Activated naive CD8-positive, alpha-beta T cell treated with anti-CD3 and anti-CD28 coated beads, Interleukin-2, amount 10 ng/mL, durations not matched to agents 7 days and 5 days (primary cell): ENCODE results near the gene MRPL1. TPM values are rescaled to one million over a fixed set of nuclear protein-coding genes. Genes with fewer than 3 reads are reported as not detected.

Source experiments
- ATAC-seq: fragments of 150-1000 bp; cut with Tn5 transposase; one replicate; pipeline ENCODE4 v1.10.0; 2021; ENCODE audit warnings: low read depth, moderate library complexity
- POLR2A ChIA-PET: fragments of 350-600 bp; sonication (Branson Sonifier 250); formaldehyde crosslinking; loops from one replicate; lab custom pipeline; 2021; ENCODE audit warnings: antibody characterized with exemption; lab: Charles Lee
- DNase-seq: peaks from one replicate; pipeline ENCODE4 v3.0.0; 2021
- H3K27ac Mint-ChIP-seq: one replicate; pipeline ENCODE4 v1.8.0; 2022; ENCODE audit warnings: mild to moderate bottlenecking, mixed read lengths
- H3K27me3 Mint-ChIP-seq: one replicate; pipeline ENCODE4 v1.8.0; 2022; ENCODE audit warnings: mild to moderate bottlenecking, moderate library complexity, mixed read lengths
- H3K36me3 Mint-ChIP-seq: one replicate; pipeline ENCODE4 v1.8.0; 2021; ENCODE audit warnings: mild to moderate bottlenecking, mixed read lengths
- H3K4me1 Mint-ChIP-seq: one replicate; pipeline ENCODE4 v1.8.0; 2021; ENCODE audit warnings: mixed read lengths
- H3K4me3 Mint-ChIP-seq: one replicate; pipeline ENCODE4 v1.8.0; 2022; ENCODE audit warnings: mild to moderate bottlenecking, moderate library complexity, mixed read lengths
- H3K9me3 Mint-ChIP-seq: one replicate; pipeline ENCODE4 v1.8.0; 2021; ENCODE audit warnings: mixed read lengths
- total RNA-seq, 2 experiments: library from RNA; stranded (reverse); gene quantifications; one replicate each; pipeline ENCODE4 v1.2.3, GENCODE V29; 2021

MRPL1 gene
- total RNA-seq, result 10 to 100 TPM; 21.4 to 29.6 TPM

- H3K27ac Mint-ChIP-seq, result peak within 1 kb of the TSS; percentile 97
- ATAC-seq, result peak; percentile 84
- H3K4me3 Mint-ChIP-seq, result peak within 1 kb of the TSS; percentile 98
- H3K4me1 Mint-ChIP-seq, result peaks cover 34% of the 10 kb centered on the region
- DNase-seq, result peak; percentile 81
- H3K27me3 Mint-ChIP-seq, result no peaks in the 10 kb centered on the region
- H3K36me3 Mint-ChIP-seq, result peaks cover 13% of the 10 kb centered on the region
- POLR2A ChIA-PET, result interaction anchor here (0.5 to 9.9 kb wide), 23 partner anchors 9 to 914 kb away, joined by 3 to 330 read pairs (median 3); partner anchors contain the start of genes BMP2K, CNOT6L and FRAS1
- H3K9me3 Mint-ChIP-seq, result no peaks in the 10 kb centered on the region
Observed at GRCh38 chr4:77862478-77863216, at the start of gene MRPL1. TSS of gene MRPL1 (plus strand) at chr4:77862830. CDS start at chr4:77862849, 19 bp downstream.

GRCh38 chr4:77815636-77816035 is 47.0 kb upstream of the MRPL1 start:
- peaks cover 52% of the 10 kb centered on the region for H3K4me1 Mint-ChIP-seq
- peak overlapping the region; percentile 9 for H3K4me3 Mint-ChIP-seq
- POLR2A ChIA-PET, result no interaction called here
- DNase-seq (no peak), ATAC-seq (no peak)
- H3K27me3 Mint-ChIP-seq, result no peaks in the 10 kb centered on the region
- H3K27ac Mint-ChIP-seq, result peak overlapping the region; percentile 11
- H3K9me3 Mint-ChIP-seq, result no peaks in the 10 kb centered on the region
- H3K36me3 Mint-ChIP-seq, result peaks cover 44% of the 10 kb centered on the region

GRCh38 chr4:77816546-77816945 is 46.1 kb upstream of the MRPL1 start:
- no peaks in the 10 kb centered on the region for H3K9me3 Mint-ChIP-seq
- DNase-seq, result no peak
- POLR2A ChIA-PET, result interaction anchor here (0.6 to 6.4 kb wide), 4 partner anchors 10 to 46 kb away, joined by 3 to 135 read pairs (median 4); partner anchors contain the start of gene MRPL1
- peaks cover 35% of the 10 kb centered on the region for H3K36me3 Mint-ChIP-seq
- H3K4me1 Mint-ChIP-seq, result peaks cover 50% of the 10 kb centered on the region
- no peaks in the 10 kb centered on the region for H3K27me3 Mint-ChIP-seq
- peak overlapping the region; percentile 42 for H3K27ac Mint-ChIP-seq
- H3K4me3 Mint-ChIP-seq, result peak overlapping the region; percentile 75
- ATAC-seq, result no peak

GRCh38 chr4:77817304-77818072 is 45.1 kb upstream of the MRPL1 start:
- Mint-ChIP-seq H3K9me3 (no peaks in the 10 kb centered on the region), H3K4me3 (peak overlapping the region; percentile 99), H3K36me3 (peaks cover 29% of the 10 kb centered on the region), H3K27ac (peak overlapping the region; percentile 96), H3K4me1 (peaks cover 54% of the 10 kb centered on the region), H3K27me3 (no peaks in the 10 kb centered on the region)
- POLR2A ChIA-PET, result interaction anchor here (0.6 to 7.1 kb wide), 11 partner anchors 8 to 334 kb away, joined by 3 to 330 read pairs (median 6); partner anchors contain the start of gene MRPL1
- ATAC-seq (no peak), DNase-seq (no peak)

- Mint-ChIP-seq H3K4me3 (peak overlapping the region; percentile 99), H3K36me3 (peaks cover 25% of the 10 kb centered on the region), H3K27me3 (no peaks in the 10 kb centered on the region), H3K4me1 (peaks cover 55% of the 10 kb centered on the region), H3K27ac (peak overlapping the region; percentile 96), H3K9me3 (no peaks in the 10 kb centered on the region)
- ATAC-seq, result peak; percentile 14
- peak; percentile 48 for DNase-seq
- POLR2A ChIA-PET, result interaction anchor here (0.6 to 7.1 kb wide), 11 partner anchors 8 to 335 kb away, joined by 3 to 330 read pairs (median 6); partner anchors contain the start of gene MRPL1
Observed at GRCh38 chr4:77818073-77818601, 44.5 kb upstream of the MRPL1 start.

- DNase-seq, result peak; percentile 74
- H3K4me1 Mint-ChIP-seq, result peaks cover 51% of the 10 kb centered on the region
- no peaks in the 10 kb centered on the region for H3K9me3 Mint-ChIP-seq
- peaks cover 22% of the 10 kb centered on the region for H3K36me3 Mint-ChIP-seq
- POLR2A ChIA-PET, result interaction anchor here (0.6 to 7.1 kb wide), 7 partner anchors 8 to 85 kb away, joined by 3 to 330 read pairs (median 9); partner anchors contain the start of gene MRPL1
- H3K4me3 Mint-ChIP-seq, result peak within 1 kb of the TSS; percentile 100
- peak; percentile 32 for ATAC-seq
- H3K27ac Mint-ChIP-seq, result peak within 1 kb of the TSS; percentile 100
- no peaks in the 10 kb centered on the region for H3K27me3 Mint-ChIP-seq
Observed at GRCh38 chr4:77818602-77819403, 43.8 kb upstream of the MRPL1 start, which contains the start of gene CNOT6L. TSS of gene CNOT6L (minus strand) at chr4:77819368. CDS start at chr4:77819308, 60 bp downstream.

GRCh38 chr4:77819404-77819842 is 43.2 kb upstream of the MRPL1 start:
- Mint-ChIP-seq H3K4me1 (peaks cover 47% of the 10 kb centered on the region), H3K27me3 (no peaks in the 10 kb centered on the region), H3K36me3 (peaks cover 19% of the 10 kb centered on the region), H3K27ac (peak overlapping the region; percentile 100), H3K9me3 (no peaks in the 10 kb centered on the region), H3K4me3 (peak overlapping the region; percentile 100)
- ATAC-seq (peak; percentile 5), DNase-seq (peak; percentile 84)
- POLR2A ChIA-PET, result interaction anchor here (0.7 to 7.1 kb wide), 17 partner anchors 10 to 1120 kb away, joined by 3 to 330 read pairs (median 5); partner anchors contain the start of genes MRPL1 and PAQR3

- Mint-ChIP-seq H3K27me3 (no peaks in the 10 kb centered on the region), H3K27ac (peak overlapping the region; percentile 90), H3K9me3 (no peaks in the 10 kb centered on the region), H3K36me3 (peaks cover 21% of the 10 kb centered on the region), H3K4me1 (peaks cover 41% of the 10 kb centered on the region), H3K4me3 (peak overlapping the region; percentile 91)
- peak; percentile 98 for DNase-seq
- ATAC-seq, result peak; percentile 76
- POLR2A ChIA-PET, result interaction anchor here (0.5 to 7.1 kb wide), 23 partner anchors 10 to 1119 kb away, joined by 3 to 330 read pairs (median 3); partner anchors contain the start of genes MRPL1 and PAQR3
Observed at GRCh38 chr4:77819843-77820648, 42.6 kb upstream of the MRPL1 start.

GRCh38 chr4:77820649-77821561 is 41.7 kb upstream of the MRPL1 start:
- POLR2A ChIA-PET, result interaction anchor here (0.5 to 7.1 kb wide), 21 partner anchors 11 to 1118 kb away, joined by 3 to 330 read pairs (median 3); partner anchors contain the start of genes MRPL1 and PAQR3
- Mint-ChIP-seq H3K27ac (peak overlapping the region; percentile 90), H3K4me3 (peak overlapping the region; percentile 91), H3K36me3 (peaks cover 17% of the 10 kb centered on the region), H3K27me3 (no peaks in the 10 kb centered on the region), H3K9me3 (no peaks in the 10 kb centered on the region), H3K4me1 (peaks cover 36% of the 10 kb centered on the region)
- DNase-seq, result no peak
- ATAC-seq, result no peak

- POLR2A ChIA-PET, result interaction anchor here (1.0 to 7.1 kb wide), 3 partner anchors 24 to 38 kb away, joined by 3 to 330 read pairs (median 135); partner anchors contain the start of gene MRPL1
- ATAC-seq, result peak; percentile 1
- H3K4me1 Mint-ChIP-seq, result peaks cover 34% of the 10 kb centered on the region
Observed at GRCh38 chr4:77821775-77822174, 40.9 kb upstream of the MRPL1 start.

More at GRCh38 chr4:77821775-77822174, 40.9 kb upstream of the MRPL1 start:
- Mint-ChIP-seq H3K27me3 (no peaks in the 10 kb centered on the region), H3K36me3 (peaks cover 15% of the 10 kb centered on the region), H3K9me3 (no peaks in the 10 kb centered on the region), H3K27ac (peak overlapping the region; percentile 90), H3K4me3 (peak overlapping the region; percentile 91)
- no peak for DNase-seq
